Renal pelvis (tissue), 4 donors: ENCODE results near the gene ACADSB. TPM values are rescaled to one million over a fixed set of nuclear protein-coding genes. Genes with fewer than 3 reads are reported as not detected.
A peak's percentile ranks its signal among the peaks of the same experiment; 100 is the strongest.

ENCODE experiments used
- DNase-seq: peaks from one replicate; pipeline ENCODE4 v3.0.0-alpha.2; 2013
- polyA plus RNA-seq, 3 donors: library from polyadenylated mRNA; unstranded; fragments of 120-200 nt; gene quantifications; one replicate each; pipeline ENCODE4 v1.2.1, GENCODE V29; 2013; ENCODE audit not compliant: insufficient read length in 3 of 3

Gene ACADSB
- polyA plus RNA-seq, 3 donors: 16.0 to 30.5 (median 28.1) TPM

- DNase-seq: no peak
Observed at GRCh38 chr10:122998360-122998917, 10.4 kb upstream of the ACADSB start.

DNA sequence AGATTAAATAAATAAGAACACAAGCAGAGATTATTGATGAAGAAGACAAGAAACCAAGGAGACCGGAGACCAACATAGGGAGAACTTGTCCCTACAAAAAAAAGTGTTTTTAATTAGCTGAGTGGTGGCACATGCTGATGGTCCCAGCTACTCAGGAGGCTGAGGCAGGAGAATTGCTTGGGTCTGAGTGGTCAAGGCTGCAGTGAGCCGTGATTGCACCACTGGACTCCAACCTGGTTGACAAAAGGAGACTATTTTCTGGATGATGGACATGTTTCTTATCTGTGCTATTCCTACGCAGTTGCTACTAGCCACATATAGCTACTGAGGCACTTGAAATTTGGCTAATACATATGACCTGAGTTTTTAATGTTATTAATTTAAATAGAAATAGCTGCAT, 9.9 kb upstream of the ACADSB start:
- no peak for DNase-seq

GRCh38 chr10:122999347-122999746, 9.5 kb upstream of the ACADSB start:
- DNase-seq: no peak

DNA sequence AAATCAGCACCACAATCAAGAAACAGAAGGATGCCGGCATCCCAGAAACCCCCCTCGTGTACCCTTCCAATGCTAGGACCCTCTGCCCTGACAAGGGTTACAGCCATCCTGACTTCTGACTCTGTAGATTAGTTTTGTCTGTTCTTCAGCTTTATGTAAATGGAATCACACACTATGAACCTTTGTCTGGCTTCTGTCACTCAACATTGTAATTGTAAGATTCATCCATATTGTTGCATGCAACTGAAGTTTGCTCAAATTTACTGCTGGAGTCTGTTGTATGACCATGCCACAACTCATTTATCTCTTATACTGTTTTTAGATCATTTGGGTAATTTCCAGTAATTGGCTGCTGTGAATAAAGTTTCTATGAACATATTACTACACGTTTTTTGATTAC, 8.7 kb upstream of the ACADSB start:
- no peak for DNase-seq

GRCh38 chr10:123001370-123001769, 7.4 kb upstream of the ACADSB start:
- DNase-seq: no peak

GRCh38 chr10:123004298-123004697, 4.5 kb upstream of the ACADSB start:
- DNase-seq: no peak

- peak; percentile 39 for DNase-seq
Observed at GRCh38 chr10:123007558-123008354, 1.1 kb upstream of the ACADSB start.

GRCh38 chr10:123009105-123009820, 457 bp downstream of the ACADSB start:
- no peak for DNase-seq

DNA sequence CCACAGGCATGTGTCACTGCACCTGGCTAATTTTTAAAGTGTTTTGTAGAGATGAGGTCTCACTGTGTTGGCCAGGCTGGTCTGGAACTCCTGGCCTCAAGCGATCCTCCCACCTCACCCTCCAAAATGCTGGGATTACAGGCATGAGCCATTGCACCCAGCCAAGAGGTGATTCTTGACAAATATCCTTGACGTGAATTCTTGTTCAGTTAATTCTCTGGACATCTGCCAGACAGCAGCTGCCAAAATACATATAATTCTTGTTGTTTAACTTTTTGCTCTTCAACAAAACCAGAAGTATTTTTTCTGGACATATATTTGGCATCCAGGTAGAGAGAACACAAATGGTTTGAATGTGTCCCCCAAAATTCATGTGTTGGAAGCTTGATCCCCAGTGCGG, 3.2 kb downstream of the ACADSB start:
- DNase-seq: no peak

- no peak for DNase-seq
Observed at GRCh38 chr10:123013456-123014419, 4.9 kb downstream of the ACADSB start.

- no peak for DNase-seq
Observed at GRCh38 chr10:123014772-123015171, 6.0 kb downstream of the ACADSB start.

GRCh38 chr10:123016228-123016627, 7.4 kb downstream of the ACADSB start:
- no peak for DNase-seq

DNA sequence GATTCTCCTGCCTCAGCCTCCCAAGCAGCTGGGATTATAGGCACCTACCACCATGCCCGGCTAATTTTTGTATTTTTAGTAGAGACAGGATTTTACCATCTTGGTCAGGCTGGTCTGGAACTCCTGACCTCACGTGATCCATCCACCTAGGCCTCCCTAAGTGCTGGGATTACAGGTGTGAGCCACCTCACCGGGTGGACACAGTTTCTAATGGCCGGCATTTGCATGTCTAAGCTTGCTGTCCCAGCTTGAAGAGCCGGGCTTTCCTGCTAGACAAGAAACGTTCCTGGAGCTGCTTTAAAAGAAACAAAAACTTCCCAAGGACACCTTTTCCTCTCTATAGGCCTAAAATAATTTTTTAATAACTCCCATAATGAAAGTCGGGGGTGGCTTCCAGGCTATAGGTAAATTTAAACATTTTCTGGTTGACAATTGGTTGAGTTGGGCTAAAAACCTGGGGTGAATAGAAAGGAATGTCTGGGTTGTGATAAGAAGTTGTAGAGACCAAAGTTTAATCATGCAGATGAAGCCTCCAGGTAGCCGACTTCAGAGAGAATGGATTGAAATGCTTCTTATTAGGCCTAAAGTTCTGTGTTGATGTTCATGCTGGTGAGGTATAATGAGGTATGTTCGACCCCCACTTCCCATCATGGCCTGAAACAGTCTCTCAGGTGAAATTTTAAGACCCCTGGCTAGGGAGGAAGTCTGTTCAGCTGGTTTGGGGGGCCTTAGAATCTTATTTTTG, 8.8 kb downstream of the ACADSB start:
- no peak for DNase-seq

DNA sequence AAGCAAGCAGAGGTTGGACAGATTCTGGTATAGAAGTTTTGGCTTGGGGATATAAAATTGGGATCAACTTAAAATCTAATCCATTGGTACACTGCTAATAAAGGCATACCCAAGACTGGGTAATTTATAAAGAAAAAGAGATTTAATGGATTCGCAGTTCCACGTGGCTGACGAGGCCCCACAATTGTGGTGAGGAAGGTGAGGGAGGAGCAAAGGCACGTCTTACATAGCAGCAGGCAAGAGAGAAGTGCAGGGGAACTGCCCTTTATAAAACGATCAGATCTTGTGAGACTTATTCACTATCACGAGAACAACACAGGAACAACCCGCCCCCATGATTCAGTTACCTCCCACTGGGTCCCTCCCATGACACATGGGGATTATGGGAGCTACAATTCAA, 9.7 kb downstream of the ACADSB start:
- no peak for DNase-seq

GRCh38 chr10:123019264-123019663, 10.5 kb downstream of the ACADSB start:
- no peak for DNase-seq

- no peak for DNase-seq
Observed at GRCh38 chr10:123019941-123020703, 11.3 kb downstream of the ACADSB start.

DNA sequence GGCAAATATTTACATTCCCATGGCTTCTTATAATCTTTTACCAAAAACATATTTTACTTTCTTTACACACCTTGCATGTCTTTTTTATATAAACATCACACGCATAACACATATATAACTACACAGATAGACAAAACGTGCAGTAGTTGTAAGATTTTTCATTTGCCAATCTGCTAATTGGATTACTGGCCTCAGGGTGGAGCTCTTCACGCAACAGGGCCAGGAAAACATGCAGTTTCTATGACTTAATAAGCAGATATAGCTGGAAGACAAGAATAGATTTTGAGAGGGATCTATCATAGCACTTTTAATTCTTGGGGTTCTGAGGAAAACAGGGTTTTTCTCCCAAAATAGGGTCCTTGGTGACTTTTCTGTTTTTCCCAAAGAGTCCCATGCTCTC, 12.7 kb downstream of the ACADSB start:
- no peak for DNase-seq

DNA sequence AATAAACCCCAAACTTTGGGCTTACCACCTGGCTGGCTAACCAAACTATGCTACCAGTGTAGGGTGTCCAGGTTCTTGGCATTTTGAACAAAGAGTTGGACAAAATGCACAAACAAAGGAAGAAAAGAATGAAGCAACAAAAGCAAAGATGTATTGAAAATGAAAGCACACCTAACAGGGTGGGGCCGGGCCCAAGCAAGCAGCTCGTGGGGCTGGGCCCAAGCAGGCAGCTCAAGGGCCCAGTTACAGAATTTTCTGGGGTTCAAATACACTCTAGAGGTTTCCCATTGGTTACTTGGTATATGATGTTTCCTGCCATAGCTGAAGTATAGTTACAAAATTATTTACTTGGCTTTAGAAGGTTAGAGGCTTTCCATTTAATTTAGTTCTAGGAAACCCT, 15.7 kb downstream of the ACADSB start:
- DNase-seq: no peak

GRCh38 chr10:123026302-123026701, 17.5 kb downstream of the ACADSB start:
- no peak for DNase-seq

DNA sequence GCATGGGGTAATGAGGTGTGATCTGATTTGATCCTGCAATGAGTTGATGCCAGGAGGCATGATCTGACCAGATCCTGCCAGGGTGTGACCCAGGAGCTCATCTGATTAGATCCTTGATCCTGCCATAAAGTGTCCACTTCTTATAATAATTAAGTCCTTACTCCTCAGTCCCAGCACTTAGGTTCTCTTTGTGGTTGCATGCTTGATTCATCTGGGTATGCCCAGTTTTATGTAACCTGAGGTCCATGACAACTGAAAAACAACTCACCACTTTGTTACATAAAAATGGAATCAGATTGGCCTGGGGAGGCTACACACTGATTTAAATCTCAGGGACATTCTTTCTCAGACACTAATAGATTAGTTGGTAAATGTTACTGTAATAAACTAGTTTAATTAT, 19.1 kb downstream of the ACADSB start:
- no peak for DNase-seq
